Posterior vena cava (tissue), 2 donors: Measurements from ENCODE around the gene CFD. TPM values are rescaled to one million over a fixed set of nuclear protein-coding genes. Genes with fewer than 3 reads are reported as not detected.

ENCODE experiments used
- DNase-seq: peaks from one replicate; pipeline ENCODE4 v3.0.0-alpha.2; 2020; ENCODE audit warnings: low spot score
- intact Hi-C, 2 donors: fragments of 100-400 bp; cut with DNase I; formaldehyde crosslinking; loops; one replicate each; pipeline versions ENCODE4 v1.14.1 to v1.14.2; 2022 to 2023
- total RNA-seq, 2 donors: library from RNA; stranded (reverse); fragmentation: NEBNext Ultra II Directional; extraction: Animal tissue kit (Norgen Biotek cat#: 25700); gene quantifications; one replicate each; pipeline ENCODE4 v1.2.1, GENCODE V29; 2021
- donor health status: DM: yes; HTN: yes; CAD: no.
- donor health status: DM: yes; HTN: yes; CAD: no.

Gene CFD
- total RNA-seq, 2 donors from 2014 or later, result 122 to 297 TPM

GRCh38 chr19:897442-898039, 38.1 kb downstream of the CFD start:
- intact Hi-C loops, result no loop called here
- DNase-seq, result no peak

- intact Hi-C loops, result no loop called here
- no peak for DNase-seq
Measured at GRCh38 chr19:898663-899062, 39.2 kb downstream of the CFD start.

DNA sequence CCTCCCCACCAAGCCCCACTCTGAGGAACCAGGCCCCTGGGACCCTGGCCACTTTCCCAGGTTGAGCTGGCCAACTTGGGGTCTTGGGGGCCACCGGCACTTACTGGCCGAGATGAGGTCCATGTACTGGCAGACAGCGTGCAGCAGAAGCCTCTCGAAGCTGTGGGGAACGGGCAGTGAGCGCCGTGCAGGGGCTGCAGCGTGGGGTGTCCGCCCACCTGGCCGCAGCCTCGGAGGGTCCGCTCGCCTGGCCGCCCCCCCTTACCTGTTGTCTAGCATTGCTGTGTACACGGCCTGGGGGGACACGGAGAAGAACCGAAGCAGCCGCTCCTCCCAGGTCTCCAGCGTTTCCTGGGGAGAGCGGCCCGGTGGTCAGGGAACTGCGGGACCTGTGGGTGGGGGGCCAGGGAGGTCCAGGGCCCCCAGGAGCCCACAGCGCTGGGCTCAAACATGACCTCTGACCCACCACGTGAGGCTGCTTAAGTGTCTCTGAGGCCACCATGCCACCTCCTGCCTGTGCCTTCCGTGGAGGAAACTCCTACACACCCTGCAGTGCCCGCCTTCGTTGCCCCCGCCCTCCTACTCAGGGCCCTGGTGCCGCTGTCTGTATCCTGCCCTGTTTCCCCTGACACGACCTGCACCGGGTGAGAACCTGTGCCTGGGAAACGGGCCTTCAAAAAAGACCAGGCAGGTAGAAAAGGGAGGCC, 40.0 kb downstream of the CFD start:
- intact Hi-C loops, result no loop called here
- no peak for DNase-seq

GRCh38 chr19:900043-900301, 40.5 kb downstream of the CFD start:
- no peak for DNase-seq
- intact Hi-C loops, result no loop called here

DNA sequence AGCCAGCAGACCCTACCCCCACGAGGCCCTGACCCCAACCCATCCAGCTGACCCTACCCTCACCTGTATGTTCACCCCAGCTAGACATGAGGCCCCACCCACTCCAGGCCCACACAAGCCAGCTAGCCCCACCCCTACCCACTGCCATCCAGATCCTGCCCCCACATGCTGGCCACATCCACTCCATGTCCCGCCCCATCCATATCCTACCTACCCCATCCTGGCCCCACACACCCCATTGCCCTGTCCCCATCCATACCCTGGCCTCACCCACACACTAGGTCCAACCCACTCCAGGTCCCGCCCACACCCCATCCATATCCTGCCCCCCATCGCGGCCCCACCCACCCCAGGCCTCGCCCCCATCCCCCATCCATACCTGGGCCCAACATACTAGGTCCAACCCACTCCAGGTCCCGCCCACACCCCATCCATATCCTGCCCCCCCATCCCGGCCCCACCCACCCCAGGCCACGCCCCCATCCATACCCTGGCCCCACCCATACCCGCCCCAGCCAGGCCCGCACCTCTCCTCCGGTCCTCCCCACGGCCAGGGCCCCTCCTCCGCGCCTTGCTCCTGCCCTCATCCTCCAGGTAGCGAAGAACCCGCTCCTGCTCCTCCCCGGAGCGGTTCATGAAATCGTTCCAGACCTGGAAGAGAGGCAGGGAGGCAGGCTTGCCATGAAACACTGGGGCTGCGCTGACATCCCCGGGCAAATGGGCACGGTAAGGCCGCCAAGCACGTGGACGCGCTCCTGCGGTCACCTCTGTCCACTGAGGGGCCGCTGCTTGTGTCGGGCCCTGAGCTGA, 41.0 kb downstream of the CFD start:
- intact Hi-C loops, result no loop called here
- no peak for DNase-seq

DNA sequence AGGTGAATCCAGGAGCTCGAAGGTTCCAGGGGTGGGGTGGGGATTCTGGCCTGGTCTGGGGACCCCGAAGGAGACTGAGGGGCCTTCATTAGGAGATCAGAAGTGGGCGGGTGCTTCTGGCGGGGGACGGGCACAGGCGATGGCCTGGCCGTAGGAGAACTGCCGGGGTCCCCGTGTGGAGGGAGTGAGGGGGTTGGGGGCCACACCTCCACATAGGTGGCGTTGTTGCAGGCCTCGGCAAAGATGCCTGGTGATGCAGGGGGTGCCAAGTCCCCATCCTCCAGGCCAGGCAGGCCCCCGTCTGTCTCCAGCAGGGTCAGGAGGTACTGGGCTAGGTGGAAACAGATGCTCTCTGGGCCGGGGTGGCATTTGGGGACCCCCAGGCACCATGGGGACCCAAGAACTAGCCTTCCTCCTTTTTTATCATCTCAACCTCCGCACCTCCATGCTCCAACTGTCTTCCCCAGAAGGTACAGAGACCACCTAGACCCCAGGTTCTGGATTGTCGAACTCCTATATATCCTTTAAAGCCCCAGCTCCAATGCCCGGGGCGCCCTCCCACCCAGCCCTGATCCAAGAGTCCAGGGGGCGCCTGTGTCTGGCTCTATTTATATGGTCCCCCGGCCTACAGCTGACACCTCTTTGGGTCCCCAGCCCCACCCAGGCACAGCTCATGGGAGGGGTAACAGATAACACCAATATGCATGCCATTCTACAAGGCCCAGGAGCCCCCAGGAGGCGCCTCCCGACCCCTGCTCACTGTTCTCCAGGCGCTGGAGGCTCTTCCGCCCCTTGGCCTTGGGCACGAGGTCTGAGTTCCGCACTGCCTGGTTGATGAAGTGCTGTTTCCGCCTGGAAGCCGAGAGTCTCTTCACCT, 42.0 kb downstream of the CFD start:
- intact Hi-C loops, result no loop called here
- DNase-seq, result no peak

DNA sequence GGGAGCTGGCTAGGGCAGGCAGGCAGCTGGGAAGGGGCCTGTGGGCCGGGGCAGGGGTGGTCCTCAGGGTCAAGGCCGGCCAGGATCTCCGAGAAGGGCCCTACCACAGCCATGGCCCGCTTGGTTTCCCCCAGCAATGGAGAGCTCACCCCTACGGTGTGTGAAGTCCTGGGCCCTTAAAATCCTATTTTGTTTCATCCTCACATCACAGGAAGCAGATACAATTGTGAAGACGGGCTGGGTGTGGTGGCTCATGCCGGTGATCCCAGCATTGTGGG, 42.6 kb downstream of the CFD start:
- intact Hi-C loops, result no loop called here
- DNase-seq, result no peak

DNA sequence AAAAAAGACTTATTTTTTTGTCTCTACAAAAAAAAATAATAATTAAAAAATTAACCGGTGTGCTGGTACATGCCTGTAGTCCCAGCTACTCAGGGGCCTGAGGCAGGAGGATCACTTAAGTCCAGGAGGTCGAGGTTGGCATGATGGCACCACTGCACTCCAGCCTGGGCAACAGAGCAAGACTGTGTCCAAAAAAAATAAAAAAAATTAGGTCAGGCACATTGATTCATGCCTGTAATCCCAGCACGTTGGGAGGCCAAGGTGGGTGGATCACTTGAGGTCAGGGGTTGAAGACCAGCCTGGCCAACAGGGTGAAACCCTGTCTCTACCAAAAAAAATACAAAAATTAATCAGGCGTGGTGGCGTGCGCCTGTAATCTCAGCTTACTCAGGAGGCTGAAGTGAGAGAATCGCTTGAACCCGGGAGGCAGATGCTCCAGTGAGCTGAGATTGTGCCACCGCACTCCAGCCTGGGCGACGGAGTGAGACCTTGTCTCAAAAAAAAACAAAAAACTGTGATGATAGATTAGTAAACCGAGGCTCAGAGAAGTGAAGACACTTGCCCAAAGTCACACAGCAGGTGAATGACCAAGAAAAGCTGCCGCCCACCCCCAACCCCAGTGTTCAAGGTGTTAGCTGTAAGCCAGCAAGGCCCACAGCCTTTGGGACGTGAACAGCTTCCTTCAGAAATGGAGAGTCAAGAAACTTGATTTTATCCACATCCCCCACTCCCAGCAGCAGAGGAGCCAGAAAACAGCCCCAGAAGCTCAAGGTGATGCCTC, 43.2 kb downstream of the CFD start:
- DNase-seq, result no peak
- intact Hi-C loops, result no loop called here

DNA sequence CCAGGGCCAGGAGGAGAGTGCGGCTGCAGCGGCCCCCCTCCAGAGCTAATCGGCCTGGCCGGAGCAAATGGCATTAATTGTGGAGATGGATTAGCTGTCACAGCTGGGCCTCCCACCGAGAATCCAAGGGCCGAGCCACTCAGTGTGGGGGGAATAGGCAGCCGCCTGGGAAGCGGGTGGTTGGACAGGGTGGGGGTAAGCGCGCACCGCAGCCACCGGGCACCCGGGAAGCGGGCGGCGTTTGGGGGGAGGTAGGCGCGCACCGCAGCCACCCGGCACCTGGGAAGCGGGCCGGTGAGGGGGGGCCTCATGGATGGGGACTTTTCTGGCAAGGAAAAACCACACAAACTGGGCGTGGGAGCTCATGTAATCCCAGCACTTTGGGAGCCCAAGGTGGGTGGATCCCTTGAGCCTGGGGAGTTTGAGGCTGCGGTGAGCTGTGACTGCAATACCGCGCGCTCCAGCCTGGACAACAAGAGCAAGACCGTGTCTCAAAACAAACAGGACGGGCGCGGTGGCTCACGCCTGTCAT, 43.9 kb downstream of the CFD start:
- DNase-seq, result no peak
- intact Hi-C loops, result no loop called here

DNA sequence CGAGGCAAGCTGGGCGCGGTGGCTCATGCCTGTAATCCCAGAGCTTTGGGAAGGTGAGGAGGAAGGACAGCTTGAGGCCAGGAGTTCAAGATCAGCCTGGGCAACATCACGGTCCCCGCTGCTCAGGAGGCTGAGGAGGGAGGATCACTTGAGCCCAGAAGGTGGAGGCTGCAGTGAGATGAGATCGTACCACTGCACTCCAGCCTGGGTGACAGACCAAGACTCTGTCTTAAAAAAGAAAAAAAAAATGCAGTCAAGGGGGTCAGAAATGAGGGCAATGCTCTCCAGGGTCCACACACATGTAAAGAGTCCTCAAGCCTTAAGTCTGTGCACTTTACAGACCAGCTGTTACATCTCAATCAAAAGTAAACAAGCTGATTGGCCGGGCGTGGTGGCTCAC, 45.1 kb downstream of the CFD start:
- DNase-seq, result no peak
- intact Hi-C loops, result no loop called here

- no peak for DNase-seq
- intact Hi-C loops, result no loop called here
Measured at GRCh38 chr19:906480-906879, 47.0 kb downstream of the CFD start.

GRCh38 chr19:907183-907853, 47.9 kb downstream of the CFD start:
- intact Hi-C loops, result no loop called here
- DNase-seq, result no peak

DNA sequence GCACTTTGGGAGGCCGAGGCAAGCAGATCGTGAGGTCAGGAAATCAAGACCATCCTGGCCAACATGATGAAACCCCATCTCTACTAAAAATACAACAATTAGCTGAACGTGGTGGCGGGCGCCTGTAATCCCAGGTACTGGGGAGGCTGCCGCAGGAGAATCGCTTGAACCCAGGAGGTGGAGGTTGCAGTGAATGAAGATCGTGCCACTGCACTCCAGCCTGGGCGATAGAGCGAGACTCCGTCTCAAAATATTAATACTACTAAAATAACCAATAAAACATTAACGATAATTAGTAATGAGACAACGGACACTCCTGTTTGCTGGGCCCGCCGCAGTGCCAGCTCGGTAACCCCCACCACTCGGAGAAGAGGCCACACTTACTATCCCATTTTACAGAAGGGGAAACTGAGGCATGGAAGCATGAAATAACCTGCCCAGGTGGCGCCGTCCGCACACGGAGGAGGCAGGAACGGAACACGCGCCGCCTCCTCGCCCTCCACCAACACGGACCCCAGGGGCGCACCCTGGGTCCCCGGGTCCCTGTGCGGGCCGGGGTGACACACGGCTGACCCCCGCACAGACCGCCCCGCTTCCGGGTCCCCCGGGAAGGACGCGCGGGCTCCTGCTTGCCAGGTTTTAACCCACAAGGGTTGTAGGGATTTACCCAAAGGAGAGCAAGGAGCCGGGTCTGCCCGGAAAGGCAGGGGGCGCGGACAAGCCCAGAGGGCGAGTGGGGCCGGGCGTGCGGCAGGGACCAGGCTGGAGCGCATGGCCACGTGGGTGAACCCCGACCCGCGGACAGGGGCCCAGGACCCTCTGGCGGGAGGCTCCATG, 52.0 kb downstream of the CFD start:
- no peak for DNase-seq
- intact Hi-C loops, result no loop called here

DNA sequence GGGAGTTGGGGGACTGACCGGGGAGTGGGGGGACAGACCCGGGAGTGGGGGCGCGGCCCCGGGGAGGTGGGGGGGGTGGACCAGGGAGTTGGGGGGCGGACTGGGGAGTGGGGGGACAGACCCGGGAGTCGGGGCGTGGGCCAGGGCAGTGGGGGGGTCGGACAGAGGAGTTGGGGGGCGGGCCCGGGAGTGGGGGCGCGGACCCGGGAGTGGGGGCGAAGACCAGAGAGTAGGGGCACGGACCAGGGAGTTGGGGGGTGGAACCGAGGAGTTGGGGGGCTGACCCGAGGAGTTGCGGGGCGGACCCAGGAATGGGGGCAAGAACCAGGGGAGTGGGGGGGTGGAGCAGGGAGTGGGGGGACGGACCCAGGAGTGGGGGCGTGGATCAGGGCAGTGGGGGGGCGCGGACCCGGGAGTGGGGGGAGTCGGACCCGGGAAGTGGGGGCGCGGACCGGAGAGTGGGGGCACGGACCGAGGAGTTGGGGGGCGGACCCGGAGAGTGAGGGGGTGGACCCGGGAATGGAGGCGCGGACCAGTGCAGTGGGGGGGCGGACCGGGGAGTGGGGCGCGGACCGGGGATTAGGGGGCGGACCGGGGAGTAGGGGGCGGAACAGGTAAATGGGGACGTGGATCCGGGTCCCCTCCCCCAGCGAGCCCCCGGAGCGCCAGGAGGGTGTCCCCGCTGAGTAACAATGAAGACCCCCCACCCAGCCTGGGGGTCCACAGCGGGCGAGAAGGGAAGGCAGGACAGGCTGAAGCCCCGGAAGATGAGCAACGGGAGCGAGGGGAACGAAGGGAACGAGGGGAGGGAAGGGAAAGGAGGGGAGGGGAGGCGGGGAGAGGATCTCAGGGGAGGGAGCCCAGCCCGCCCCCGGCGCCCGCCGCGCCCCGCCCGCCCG, 53.0 kb downstream of the CFD start:
- no peak for DNase-seq
- intact Hi-C loops, result no loop called here
